BLaER1 treated with 17β-estradiol and CSF1 and Interleukin-3, amounts not matched to agents 10 nM and 100 nM (cell line): Measurements from ENCODE around the gene GNAO1.
"Not testable (repeated sequence)": the region's sequence is repeated elsewhere in the genome, so short reads cannot be mapped to it uniquely, and the experiment has no call there.

Experiments used
- H3K27ac ChIP-seq, 11 experiments: shearing (Covaris generic); formaldehyde crosslinking; 2 replicates each; pipeline ENCODE4 v1.8.1; 2022
- H3K27me3 ChIP-seq, 11 experiments: shearing (Covaris generic); formaldehyde crosslinking; 2 replicates each; pipeline ENCODE4 v1.8.1; 2022
- H3K36me3 ChIP-seq, 11 experiments: shearing (Covaris generic); formaldehyde crosslinking; 2 replicates each; pipeline ENCODE4 v1.8.1; 2022
- H3K4me1 ChIP-seq, 10 experiments: shearing (Covaris generic); formaldehyde crosslinking; 2 replicates each; pipeline ENCODE4 v1.8.1; 2022
- H3K4me2 ChIP-seq, 11 experiments: shearing (Covaris generic); formaldehyde crosslinking; 2 replicates each; pipeline ENCODE4 v1.8.1; 2022
- H3K4me3 ChIP-seq, 10 experiments: shearing (Covaris generic); formaldehyde crosslinking; 2 replicates each; pipeline ENCODE4 v1.8.1; 2022
- H3K9ac ChIP-seq, 11 experiments: shearing (Covaris generic); formaldehyde crosslinking; 2 replicates each; pipeline ENCODE4 v1.8.1; 2022
- H3K9me3 ChIP-seq, 11 experiments: shearing (Covaris generic); formaldehyde crosslinking; replicated peaks in 1 of 11; 2 replicates each; pipeline ENCODE4 v1.8.1; 2022
- H4K20me1 ChIP-seq, 11 experiments: shearing (Covaris generic); formaldehyde crosslinking; 2 replicates each; pipeline ENCODE4 v1.8.1; 2022
- Cebpa-rat ChIP-seq, 11 experiments: shearing (Covaris generic); IDR thresholded peaks; 2 replicates each; pipeline ENCODE4 v1.8.1; 2022

The GNAO1 gene

DNA sequence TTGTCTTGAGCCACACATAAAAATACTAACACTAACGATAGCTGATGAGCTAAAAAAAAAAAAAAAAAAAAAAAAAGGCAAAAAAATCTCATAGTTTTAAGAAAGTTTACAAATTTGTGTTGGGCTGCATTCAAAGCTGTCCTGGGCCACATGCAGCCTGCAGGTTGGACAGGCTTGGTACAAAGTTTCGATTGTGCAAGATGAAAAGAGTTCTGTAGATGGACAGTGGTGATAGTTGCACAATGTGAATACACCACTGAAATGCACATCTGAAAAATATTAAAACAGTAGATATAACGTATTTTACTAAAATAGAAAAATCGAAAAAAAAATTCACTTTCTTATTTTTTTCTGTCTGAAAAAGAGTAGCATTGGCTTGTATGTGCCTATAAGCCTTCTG, 191.2 kb downstream of the GNAO1 start:
- Histone ChIP-seq H3K9ac (no peak overlapping the region), H3K9me3 (peaks cover 50 to 62% (median 55%) of the 10 kb centered on the region in 11 experiments), H4K20me1 (peaks cover 0 to 10% (median 0%) of the 10 kb centered on the region in 11 experiments; a peak in 3 of 22 replicates), H3K4me1 (no peaks in the 10 kb centered on the region), H3K36me3 (peaks cover 96 to 100% (median 99%) of the 10 kb centered on the region in 11 experiments), H3K27ac (no peak overlapping the region), H3K27me3 (no peaks in the 10 kb centered on the region), H3K4me3 (no peak overlapping the region), H3K4me2 (no peak overlapping the region)
- TF ChIP-seq Cebpa-rat (IDR thresholded peaks at IDR 0.05) = no peak

- no peak overlapping the region for H3K4me3 ChIP-seq
- peaks cover 50 to 62% (median 55%) of the 10 kb centered on the region in 11 experiments for H3K9me3 ChIP-seq
- no peak overlapping the region for H3K9ac ChIP-seq
- H3K4me1 ChIP-seq = no peaks in the 10 kb centered on the region
- no peaks in the 10 kb centered on the region for H3K27me3 ChIP-seq
- peaks cover 0 to 5% (median 0%) of the 10 kb centered on the region in 11 experiments; a peak in 1 of 22 replicates for H4K20me1 ChIP-seq
- no peak overlapping the region for H3K4me2 ChIP-seq
- TF ChIP-seq Cebpa-rat (IDR thresholded peaks at IDR 0.05) = no peak
- no peak overlapping the region for H3K27ac ChIP-seq
- peaks cover 99 to 100% (median 100%) of the 10 kb centered on the region in 11 experiments for H3K36me3 ChIP-seq
These were observed 191.6 kb downstream of the GNAO1 start for GRCh38 chr16:56382901-56383355.

DNA sequence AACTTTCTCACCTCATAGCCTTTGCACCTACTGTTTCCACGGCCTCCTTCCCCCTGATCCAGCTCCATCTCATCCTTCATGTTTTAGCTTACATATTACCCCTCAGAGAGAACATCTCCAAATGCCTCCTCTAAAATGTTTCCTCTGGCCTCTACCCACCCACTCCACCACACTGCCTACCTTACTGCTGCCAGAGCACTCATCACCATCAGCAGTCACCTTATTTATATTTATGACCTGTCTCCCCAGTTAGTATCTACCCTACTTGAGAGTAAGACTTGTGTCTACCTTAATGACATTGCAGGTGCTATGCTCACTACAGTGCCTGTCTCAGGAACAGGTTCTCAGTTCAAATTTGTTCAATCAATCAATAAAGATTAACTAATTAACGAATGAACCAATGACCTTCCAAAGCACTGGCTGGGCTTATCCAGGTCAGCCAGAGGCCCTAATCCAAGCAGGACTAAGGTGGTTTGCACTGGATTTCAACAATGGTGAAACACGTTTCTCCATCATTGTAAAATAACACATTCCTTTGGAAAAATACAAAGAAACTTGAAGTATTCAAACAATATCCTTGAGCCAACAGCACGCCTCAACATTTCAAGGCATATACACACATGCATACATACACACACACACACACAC, 192.9 kb downstream of the GNAO1 start:
- Histone ChIP-seq H3K9me3 (peaks cover 44 to 53% (median 49%) of the 10 kb centered on the region in 11 experiments), H3K9ac (no peak overlapping the region), H3K27me3 (no peaks in the 10 kb centered on the region), H3K36me3 (peaks cover 99 to 100% (median 100%) of the 10 kb centered on the region in 11 experiments), H3K4me1 (no peaks in the 10 kb centered on the region), H3K4me2 (no peak overlapping the region), H3K27ac (no peak overlapping the region), H4K20me1 (no peaks in the 10 kb centered on the region; a peak in 1 of 22 replicates), H3K4me3 (no peak overlapping the region)
- TF ChIP-seq Cebpa-rat (IDR thresholded peaks at IDR 0.05) = no peak

DNA sequence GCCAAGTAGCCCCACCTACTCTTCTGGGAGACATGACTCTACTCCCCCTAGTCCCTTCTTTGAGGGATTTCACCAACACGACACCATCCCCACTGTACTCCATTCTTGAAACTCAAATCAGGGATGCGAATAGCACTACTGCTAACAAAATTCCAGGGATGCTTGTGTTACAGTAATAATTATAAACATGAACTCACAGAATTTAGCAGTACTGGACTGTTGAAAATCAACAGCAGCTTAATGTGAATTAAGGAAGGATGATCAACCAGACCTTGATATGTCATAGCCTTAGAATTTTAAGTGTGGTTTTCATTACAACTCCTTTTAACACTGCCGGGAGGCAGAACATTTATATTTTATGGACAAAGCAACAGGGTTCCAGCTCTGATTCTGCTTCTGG, 196.1 kb downstream of the GNAO1 start:
- no peak overlapping the region for H3K9ac ChIP-seq
- H3K36me3 ChIP-seq = peaks cover 95 to 99% (median 95%) of the 10 kb centered on the region in 11 experiments
- no peaks in the 10 kb centered on the region for H3K4me1 ChIP-seq
- H3K27ac ChIP-seq = no peak overlapping the region
- no peak for TF ChIP-seq Cebpa-rat (IDR thresholded peaks at IDR 0.05)
- no peak overlapping the region for H3K4me3 ChIP-seq
- no peak overlapping the region for H3K4me2 ChIP-seq
- H3K9me3 ChIP-seq = peaks cover 12 to 25% (median 17%) of the 10 kb centered on the region in 11 experiments
- peaks cover 0 to 5% (median 0%) of the 10 kb centered on the region in 11 experiments; a peak in 1 of 22 replicates for H4K20me1 ChIP-seq
- no peaks in the 10 kb centered on the region for H3K27me3 ChIP-seq

- Histone ChIP-seq H3K27ac (no peak overlapping the region), H3K4me1 (no peaks in the 10 kb centered on the region), H3K9ac (no peak overlapping the region), H3K4me3 (no peak overlapping the region), H3K9me3 (peaks cover 3 to 17% (median 9%) of the 10 kb centered on the region in 11 experiments; a peak in 18 of 22 replicates), H3K36me3 (peaks cover 87 to 98% (median 88%) of the 10 kb centered on the region in 11 experiments), H3K27me3 (no peaks in the 10 kb centered on the region), H3K4me2 (no peak overlapping the region), H4K20me1 (peaks cover 0 to 5% (median 0%) of the 10 kb centered on the region in 11 experiments; a peak in 1 of 22 replicates)
- no peak for TF ChIP-seq Cebpa-rat (IDR thresholded peaks at IDR 0.05)
These were observed 196.9 kb downstream of the GNAO1 start for GRCh38 chr16:56388209-56388608.

DNA sequence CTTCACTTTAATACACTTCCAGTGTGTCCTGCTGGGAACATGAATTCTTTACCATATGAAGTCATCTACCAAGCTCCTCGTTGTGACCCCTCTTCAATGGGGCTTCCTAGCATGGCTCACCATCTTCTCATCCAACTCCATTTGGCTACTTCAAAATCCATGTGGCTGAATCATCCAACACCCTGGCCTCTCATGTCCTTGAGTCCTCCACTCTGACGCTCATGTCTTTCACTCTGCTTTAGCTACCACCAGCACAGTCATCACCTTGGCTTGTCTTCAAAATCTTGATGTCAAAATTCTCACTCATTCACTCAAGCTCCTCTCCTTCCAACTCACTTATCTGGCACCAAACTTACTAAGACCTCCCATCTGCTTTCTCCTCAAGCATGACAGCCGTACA, 198.3 kb downstream of the GNAO1 start:
- H4K20me1 ChIP-seq = peaks cover 0 to 5% (median 0%) of the 10 kb centered on the region in 11 experiments; a peak in 1 of 22 replicates
- H3K27me3 ChIP-seq = no peaks in the 10 kb centered on the region
- H3K9ac ChIP-seq = no peak overlapping the region
- H3K4me3 ChIP-seq = no peak overlapping the region
- peaks cover 73 to 92% (median 74%) of the 10 kb centered on the region in 11 experiments for H3K36me3 ChIP-seq
- TF ChIP-seq Cebpa-rat (IDR thresholded peaks at IDR 0.05) = no peak
- H3K4me2 ChIP-seq = no peak overlapping the region
- peaks cover 0 to 4% (median 0%) of the 10 kb centered on the region in 11 experiments; a peak in 1 of 22 replicates for H3K9me3 ChIP-seq
- no peaks in the 10 kb centered on the region for H3K4me1 ChIP-seq
- no peak overlapping the region for H3K27ac ChIP-seq

- H3K27me3 ChIP-seq, H3K9ac ChIP-seq, H4K20me1 ChIP-seq, H3K27ac ChIP-seq, H3K4me2 ChIP-seq, H3K9me3 ChIP-seq, H3K4me1 ChIP-seq, H3K4me3 ChIP-seq: not testable (repeated sequence)
- peaks cover 38 to 59% (median 43%) of the 10 kb centered on the region in 11 experiments for H3K36me3 ChIP-seq
These were observed 205.4 kb downstream of the GNAO1 start for GRCh38 chr16:56396724-56397123.

- Histone ChIP-seq H3K36me3 (peaks cover 54 to 65% (median 58%) of the 10 kb centered on the region in 11 experiments), H3K9ac (no peak overlapping the region), H3K4me3 (no peak overlapping the region), H3K4me1 (no peaks in the 10 kb centered on the region), H3K9me3 (peaks cover 0 to 7% (median 0%) of the 10 kb centered on the region in 11 experiments; a peak in 2 of 22 replicates), H3K27ac (no peak overlapping the region), H4K20me1 (peaks cover 0 to 8% (median 0%) of the 10 kb centered on the region in 11 experiments; a peak in 7 of 22 replicates), H3K4me2 (no peak overlapping the region), H3K27me3 (no peaks in the 10 kb centered on the region)
- no peak for TF ChIP-seq Cebpa-rat (IDR thresholded peaks at IDR 0.05)
These were observed 207.8 kb downstream of the GNAO1 start for GRCh38 chr16:56399047-56399446.

GRCh38 chr16:56399486-56399885, 208.2 kb downstream of the GNAO1 start:
- peaks cover 0 to 7% (median 0%) of the 10 kb centered on the region in 11 experiments; a peak in 2 of 22 replicates for H3K9me3 ChIP-seq
- no peak overlapping the region for H3K4me2 ChIP-seq
- peaks cover 0 to 8% (median 0%) of the 10 kb centered on the region in 11 experiments; a peak in 7 of 22 replicates for H4K20me1 ChIP-seq
- no peak overlapping the region for H3K4me3 ChIP-seq
- no peaks in the 10 kb centered on the region for H3K27me3 ChIP-seq
- TF ChIP-seq Cebpa-rat (IDR thresholded peaks at IDR 0.05) = no peak
- H3K4me1 ChIP-seq = no peaks in the 10 kb centered on the region
- H3K36me3 ChIP-seq = peaks cover 58 to 69% (median 63%) of the 10 kb centered on the region in 11 experiments
- no peak overlapping the region for H3K9ac ChIP-seq
- no peak overlapping the region for H3K27ac ChIP-seq
